ENCODE results near the gene RAB30.

RAB30 gene

GRCh38 chr11:83070044-83070701, 1.5 kb downstream of the RAB30 start:
- no peak for DNase-seq

- DNase-seq: no peak
These were observed 2.2 kb downstream of the RAB30 start for GRCh38 chr11:83069441-83070043.

GRCh38 chr11:83068568-83068967, 3.1 kb downstream of the RAB30 start:
- no peak for DNase-seq

GRCh38 chr11:83064011-83064410, 7.7 kb downstream of the RAB30 start:
- no peak for DNase-seq

GRCh38 chr11:83063073-83063754, 8.5 kb downstream of the RAB30 start:
- DNase-seq: no peak

- DNase-seq: no peak
These were observed 9.8 kb downstream of the RAB30 start for GRCh38 chr11:83061883-83062282.

GRCh38 chr11:83060965-83061364, 10.7 kb downstream of the RAB30 start:
- no peak for DNase-seq

GRCh38 chr11:83057721-83058120, 14.0 kb downstream of the RAB30 start:
- DNase-seq: no peak

GRCh38 chr11:83056611-83057010, 15.1 kb downstream of the RAB30 start:
- DNase-seq: no peak

- DNase-seq: no peak
These were observed 15.5 kb downstream of the RAB30 start for GRCh38 chr11:83056204-83056603.

GRCh38 chr11:83054904-83055380, 16.8 kb downstream of the RAB30 start:
- no peak for DNase-seq

GRCh38 chr11:83054001-83054400, 17.7 kb downstream of the RAB30 start:
- no peak for DNase-seq

- DNase-seq: no peak
These were observed 19.7 kb downstream of the RAB30 start for GRCh38 chr11:83051760-83052671.

GRCh38 chr11:83047515-83048225, 24.0 kb downstream of the RAB30 start:
- no peak for DNase-seq

- no peak for DNase-seq
These were observed 25.0 kb downstream of the RAB30 start for GRCh38 chr11:83046621-83047172.

- no peak for DNase-seq
These were observed 26.6 kb downstream of the RAB30 start for GRCh38 chr11:83044958-83045712.

GRCh38 chr11:83042964-83043711, 28.6 kb downstream of the RAB30 start:
- DNase-seq: no peak

- no peak for DNase-seq
These were observed 30.6 kb downstream of the RAB30 start for GRCh38 chr11:83041126-83041525.

GRCh38 chr11:83039566-83039965, 32.1 kb downstream of the RAB30 start:
- no peak for DNase-seq

GRCh38 chr11:83037877-83038276, 33.8 kb downstream of the RAB30 start:
- DNase-seq: no peak

- DNase-seq: no peak
These were observed 35.0 kb downstream of the RAB30 start for GRCh38 chr11:83036701-83037100.
